ENCODE measurements around the gene TBC1D5.

TBC1D5 gene

DNA sequence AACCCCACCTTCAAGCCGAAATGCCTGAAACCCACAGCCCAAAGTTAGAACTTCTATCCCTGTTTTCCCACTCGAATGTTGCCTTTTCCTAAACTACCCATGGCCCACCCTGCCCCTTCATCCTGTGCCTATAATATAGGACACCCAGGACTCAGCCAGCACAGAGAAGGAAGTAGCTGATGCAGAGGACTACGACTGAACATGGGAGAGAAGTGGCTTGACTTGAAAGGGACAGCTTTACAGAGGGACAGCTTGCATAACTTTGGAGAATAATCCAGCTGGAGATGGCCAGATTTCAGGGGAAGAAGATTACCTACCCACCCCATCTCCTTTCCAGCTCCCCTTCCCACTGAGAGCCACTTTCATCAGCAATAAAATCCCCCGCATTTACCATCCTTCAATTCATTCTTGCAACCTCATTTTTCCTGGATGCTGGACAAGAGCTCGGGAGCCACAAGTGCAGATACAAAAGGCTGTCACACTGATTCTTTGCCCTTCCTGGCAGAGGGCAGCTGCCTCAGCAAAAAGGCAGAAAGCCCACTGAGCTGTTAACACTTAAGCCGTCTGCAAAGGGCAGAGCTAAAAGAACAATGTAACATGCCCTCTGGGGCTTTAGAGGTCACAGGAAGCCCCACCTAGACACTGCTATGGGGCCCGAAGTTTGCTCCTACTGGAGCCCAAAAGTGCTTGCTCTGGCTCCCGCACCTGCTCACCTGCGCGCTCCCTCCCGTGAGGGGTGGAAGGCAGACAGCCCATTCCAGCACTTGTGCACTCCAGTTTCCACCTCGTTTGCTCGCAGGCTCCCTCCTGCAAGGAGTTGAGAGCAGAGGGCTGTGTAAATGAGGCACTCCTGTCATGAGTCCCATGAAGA is 224.0 kb downstream of the TBC1D5 start:
- Histone ChIP-seq H3K27ac (ENCODE audit: low read length) (no peak overlapping the region), H3K36me3 (ENCODE audit: control insufficient read depth, insufficient read depth, low read length) (no peaks in the 10 kb centered on the region), H3K4me1 (ENCODE audit: control insufficient read depth, insufficient read depth, low read length) (peaks cover 1% of the 10 kb centered on the region; the same call in 1 of the 2 replicates), H3K4me3 (ENCODE audit: low read length) (no peak overlapping the region), H3K27me3 (ENCODE audit: control insufficient read depth, insufficient read depth, low read length) (no peaks in the 10 kb centered on the region), H3K9me3 (ENCODE audit: control insufficient read depth, insufficient read depth, low read length) (no peaks in the 10 kb centered on the region)
- WGBS (ENCODE audit: insufficient coverage, insufficient read length) = no CpG with 5 or more reads among the region's 13 CpGs
- no peak for DNase-seq (ENCODE audit: low read depth, low spot score)

DNA sequence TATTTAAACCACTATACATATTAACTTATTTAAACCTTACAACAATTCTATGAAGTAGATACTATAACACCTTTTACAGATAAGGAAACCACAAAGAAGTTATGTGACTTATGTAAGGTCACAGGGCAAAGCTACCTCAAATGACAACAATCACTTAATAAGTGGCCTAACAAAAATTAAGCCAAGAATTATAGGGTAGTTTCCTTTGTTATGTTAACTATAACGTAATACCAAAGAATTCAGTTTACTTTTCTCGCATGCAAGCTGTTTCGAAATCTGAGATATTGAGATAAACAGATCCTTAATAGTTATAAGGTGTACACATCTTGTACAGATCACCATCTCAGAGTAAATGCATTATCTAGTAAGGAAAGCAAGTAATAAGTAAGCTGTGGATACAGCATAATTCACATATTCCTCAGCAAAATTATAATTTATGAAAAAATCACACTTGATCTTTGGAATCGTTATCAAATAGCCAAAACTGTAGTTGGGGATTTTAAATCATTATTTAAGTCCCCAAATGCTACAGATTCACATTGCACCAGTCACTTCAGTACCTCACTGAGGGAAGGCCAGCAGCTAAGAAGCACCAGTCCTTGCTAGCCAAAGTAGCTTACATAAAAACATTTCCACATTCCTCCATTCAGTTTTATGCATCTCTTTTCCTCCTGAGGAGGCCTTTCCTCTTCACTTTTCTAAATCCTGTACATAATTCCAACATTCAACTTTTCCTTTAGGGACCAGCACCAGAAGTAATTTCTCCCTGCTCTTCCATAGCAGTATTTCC is 226.8 kb downstream of the TBC1D5 start:
- no peaks in the 10 kb centered on the region for H3K9me3 ChIP-seq (ENCODE audit: control insufficient read depth, insufficient read depth, low read length)
- WGBS (ENCODE audit: insufficient coverage, insufficient read length) = no CpG with 5 or more reads among the region's 4 CpGs
- H3K36me3 ChIP-seq (ENCODE audit: control insufficient read depth, insufficient read depth, low read length) = no peaks in the 10 kb centered on the region
- no peak overlapping the region for H3K4me3 ChIP-seq (ENCODE audit: low read length)
- no peaks in the 10 kb centered on the region for H3K27me3 ChIP-seq (ENCODE audit: control insufficient read depth, insufficient read depth, low read length)
- DNase-seq (ENCODE audit: low read depth, low spot score) = no peak
- peaks cover 1% of the 10 kb centered on the region; the same call in 1 of the 2 replicates for H3K4me1 ChIP-seq (ENCODE audit: control insufficient read depth, insufficient read depth, low read length)
- no peak overlapping the region for H3K27ac ChIP-seq (ENCODE audit: low read length)

DNA sequence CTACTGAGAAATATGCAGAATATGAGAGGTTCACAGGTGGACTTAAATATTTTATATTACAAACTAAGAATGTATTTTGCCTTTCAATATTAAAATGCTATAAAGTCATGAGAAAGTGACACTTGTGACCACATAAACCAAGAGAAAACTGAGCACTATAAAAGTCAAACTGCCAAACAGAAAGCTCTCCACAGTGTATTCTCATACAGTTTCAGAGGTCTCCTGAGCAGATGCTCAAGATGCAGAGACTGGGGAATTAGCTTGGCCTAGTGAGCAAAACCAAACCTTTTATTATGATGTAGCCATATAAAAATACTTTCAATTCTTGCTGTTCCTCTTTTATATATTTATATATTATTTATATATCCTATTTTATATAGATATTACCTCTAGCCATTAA is 227.8 kb downstream of the TBC1D5 start:
- peaks cover 1% of the 10 kb centered on the region; the same call in 1 of the 2 replicates for H3K4me1 ChIP-seq (ENCODE audit: control insufficient read depth, insufficient read depth, low read length)
- no peak overlapping the region for H3K27ac ChIP-seq (ENCODE audit: low read length)
- no peaks in the 10 kb centered on the region for H3K9me3 ChIP-seq (ENCODE audit: control insufficient read depth, insufficient read depth, low read length)
- H3K27me3 ChIP-seq (ENCODE audit: control insufficient read depth, insufficient read depth, low read length) = no peaks in the 10 kb centered on the region
- no peak for DNase-seq (ENCODE audit: low read depth, low spot score)
- H3K36me3 ChIP-seq (ENCODE audit: control insufficient read depth, insufficient read depth, low read length) = no peaks in the 10 kb centered on the region
- no peak overlapping the region for H3K4me3 ChIP-seq (ENCODE audit: low read length)

- Histone ChIP-seq H3K4me3 (ENCODE audit: low read length) (no peak overlapping the region), H3K36me3 (ENCODE audit: control insufficient read depth, insufficient read depth, low read length) (no peaks in the 10 kb centered on the region), H3K9me3 (ENCODE audit: control insufficient read depth, insufficient read depth, low read length) (no peaks in the 10 kb centered on the region), H3K4me1 (ENCODE audit: control insufficient read depth, insufficient read depth, low read length) (no peaks in the 10 kb centered on the region), H3K27me3 (ENCODE audit: control insufficient read depth, insufficient read depth, low read length) (no peaks in the 10 kb centered on the region), H3K27ac (ENCODE audit: low read length) (no peak overlapping the region)
- whole genome bisulfite sequencing (ENCODE audit: insufficient coverage, insufficient read length) = no CpG with 5 or more reads among the region's 4 CpGs
- no peak for DNase-seq (ENCODE audit: low read depth, low spot score)
Observed at GRCh38 chr3:17510265-17510664, 232.2 kb downstream of the TBC1D5 start.

GRCh38 chr3:17508180-17508752 is 234.2 kb downstream of the TBC1D5 start:
- H3K4me3 ChIP-seq (ENCODE audit: low read length) = no peak overlapping the region
- no peaks in the 10 kb centered on the region for H3K27me3 ChIP-seq (ENCODE audit: control insufficient read depth, insufficient read depth, low read length)
- no peaks in the 10 kb centered on the region for H3K4me1 ChIP-seq (ENCODE audit: control insufficient read depth, insufficient read depth, low read length)
- DNase-seq (ENCODE audit: low read depth, low spot score) = no peak
- H3K27ac ChIP-seq (ENCODE audit: low read length) = no peak overlapping the region
- H3K9me3 ChIP-seq (ENCODE audit: control insufficient read depth, insufficient read depth, low read length) = no peaks in the 10 kb centered on the region
- no peaks in the 10 kb centered on the region for H3K36me3 ChIP-seq (ENCODE audit: control insufficient read depth, insufficient read depth, low read length)
- no CpG with 5 or more reads among the region's 4 CpGs for WGBS (ENCODE audit: insufficient coverage, insufficient read length)

DNA sequence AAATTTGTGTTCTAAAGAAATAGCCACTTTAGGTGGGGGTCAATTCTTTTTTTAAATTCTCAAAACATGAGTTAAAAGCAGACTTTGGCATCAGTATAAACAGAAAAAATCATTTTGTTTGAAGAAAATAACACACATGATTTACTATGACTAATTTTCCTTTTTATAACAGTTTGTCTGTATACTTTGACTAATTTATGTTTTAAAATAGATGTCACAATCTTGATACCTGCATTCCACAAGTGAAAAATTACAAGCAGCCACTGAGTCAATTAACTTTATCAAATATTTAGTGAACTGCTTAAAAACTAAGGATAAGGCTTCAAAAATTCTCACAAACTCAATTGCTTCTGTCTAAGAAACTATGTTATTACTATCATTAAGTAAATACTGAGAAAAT is 235.0 kb downstream of the TBC1D5 start:
- Histone ChIP-seq H3K27me3 (ENCODE audit: control insufficient read depth, insufficient read depth, low read length) (no peaks in the 10 kb centered on the region), H3K4me3 (ENCODE audit: low read length) (no peak overlapping the region), H3K27ac (ENCODE audit: low read length) (no peak overlapping the region), H3K9me3 (ENCODE audit: control insufficient read depth, insufficient read depth, low read length) (no peaks in the 10 kb centered on the region), H3K36me3 (ENCODE audit: control insufficient read depth, insufficient read depth, low read length) (no peaks in the 10 kb centered on the region), H3K4me1 (ENCODE audit: control insufficient read depth, insufficient read depth, low read length) (no peaks in the 10 kb centered on the region)
- DNase-seq (ENCODE audit: low read depth, low spot score) = no peak

GRCh38 chr3:17505856-17506255 is 236.6 kb downstream of the TBC1D5 start:
- Histone ChIP-seq H3K4me3 (ENCODE audit: low read length) (no peak overlapping the region), H3K27ac (ENCODE audit: low read length) (no peak overlapping the region), H3K36me3 (ENCODE audit: control insufficient read depth, insufficient read depth, low read length) (no peaks in the 10 kb centered on the region), H3K27me3 (ENCODE audit: control insufficient read depth, insufficient read depth, low read length) (no peaks in the 10 kb centered on the region), H3K9me3 (ENCODE audit: control insufficient read depth, insufficient read depth, low read length) (no peaks in the 10 kb centered on the region), H3K4me1 (ENCODE audit: control insufficient read depth, insufficient read depth, low read length) (no peaks in the 10 kb centered on the region)
- no peak for DNase-seq (ENCODE audit: low read depth, low spot score)

GRCh38 chr3:17501745-17502144 is 240.7 kb downstream of the TBC1D5 start:
- DNase-seq (ENCODE audit: low read depth, low spot score) = no peak
- H3K36me3 ChIP-seq (ENCODE audit: control insufficient read depth, insufficient read depth, low read length) = no peaks in the 10 kb centered on the region
- no peaks in the 10 kb centered on the region for H3K9me3 ChIP-seq (ENCODE audit: control insufficient read depth, insufficient read depth, low read length)
- H3K4me3 ChIP-seq (ENCODE audit: low read length) = no peak overlapping the region
- no peaks in the 10 kb centered on the region for H3K27me3 ChIP-seq (ENCODE audit: control insufficient read depth, insufficient read depth, low read length)
- WGBS (ENCODE audit: insufficient coverage, insufficient read length) = no CpG with 5 or more reads among the region's 2 CpGs
- H3K4me1 ChIP-seq (ENCODE audit: control insufficient read depth, insufficient read depth, low read length) = no peaks in the 10 kb centered on the region
- H3K27ac ChIP-seq (ENCODE audit: low read length) = no peak overlapping the region

GRCh38 chr3:17500618-17501017 is 241.8 kb downstream of the TBC1D5 start:
- no CpG with 5 or more reads among the region's 2 CpGs for WGBS (ENCODE audit: insufficient coverage, insufficient read length)
- no peaks in the 10 kb centered on the region for H3K9me3 ChIP-seq (ENCODE audit: control insufficient read depth, insufficient read depth, low read length)
- no peak for DNase-seq (ENCODE audit: low read depth, low spot score)
- H3K27me3 ChIP-seq (ENCODE audit: control insufficient read depth, insufficient read depth, low read length) = no peaks in the 10 kb centered on the region
- no peaks in the 10 kb centered on the region for H3K4me1 ChIP-seq (ENCODE audit: control insufficient read depth, insufficient read depth, low read length)
- no peaks in the 10 kb centered on the region for H3K36me3 ChIP-seq (ENCODE audit: control insufficient read depth, insufficient read depth, low read length)
- H3K4me3 ChIP-seq (ENCODE audit: low read length) = no peak overlapping the region
- H3K27ac ChIP-seq (ENCODE audit: low read length) = no peak overlapping the region

GRCh38 chr3:17494117-17494809 is 248.2 kb downstream of the TBC1D5 start:
- H3K4me1 ChIP-seq (ENCODE audit: control insufficient read depth, insufficient read depth, low read length) = no peaks in the 10 kb centered on the region
- H3K27me3 ChIP-seq (ENCODE audit: control insufficient read depth, insufficient read depth, low read length) = no peaks in the 10 kb centered on the region
- H3K36me3 ChIP-seq (ENCODE audit: control insufficient read depth, insufficient read depth, low read length) = no peaks in the 10 kb centered on the region
- no peak for DNase-seq (ENCODE audit: low read depth, low spot score)
- no peak overlapping the region for H3K27ac ChIP-seq (ENCODE audit: low read length)
- no CpG with 5 or more reads among the region's 11 CpGs for WGBS (ENCODE audit: insufficient coverage, insufficient read length)
- H3K9me3 ChIP-seq (ENCODE audit: control insufficient read depth, insufficient read depth, low read length) = no peaks in the 10 kb centered on the region
- no peak overlapping the region for H3K4me3 ChIP-seq (ENCODE audit: low read length)

Data from iPS DF 6.9 (cell line).